HL-60 (cell line): ENCODE results near the gene COLEC11.

Experiments
- CTCF ChIP-seq: IDR thresholded peaks from one replicate; pipeline ENCODE4 v1.5.1; 2011; ENCODE audit warnings: low read length, control low read depth, inconsistent platforms; ENCODE audit not compliant: insufficient read depth
- GABPA ChIP-seq: IDR thresholded peaks from 2 replicates; pipeline ENCODE4 v1.6.1; 2012; ENCODE audit warnings: low read depth
- POLR2AphosphoS5 ChIP-seq: IDR thresholded peaks from 2 replicates; pipeline ENCODE4 v1.6.1; 2012; ENCODE audit warnings: low read depth
- REST ChIP-seq: IDR thresholded peaks from 2 replicates; pipeline ENCODE4 v1.6.1; 2012; ENCODE audit warnings: low read depth; ENCODE audit not compliant: insufficient replicate concordance
- SPI1 ChIP-seq: IDR thresholded peaks from 2 replicates; pipeline ENCODE4 v1.6.1; 2012; ENCODE audit warnings: low read depth, mild to moderate bottlenecking, borderline replicate concordance

- TF ChIP-seq POLR2AphosphoS5 (no peak), CTCF (no peak), REST (no peak), GABPA (no peak), SPI1 (no peak)
Measured at GRCh38 chr2:3587021-3587420, 7.9 kb upstream of the COLEC11 start.
